DMS114 treated with DMSO at 0.1 percent for 48 hours (cell line): ENCODE data around the gene MR1.

Experiments used
- DNase-seq: peaks from one replicate; lab custom pipeline; 2025; ENCODE audit not compliant: unreplicated experiment; lab: John Stamatoyannopoulos, UW

MR1 gene

DNA sequence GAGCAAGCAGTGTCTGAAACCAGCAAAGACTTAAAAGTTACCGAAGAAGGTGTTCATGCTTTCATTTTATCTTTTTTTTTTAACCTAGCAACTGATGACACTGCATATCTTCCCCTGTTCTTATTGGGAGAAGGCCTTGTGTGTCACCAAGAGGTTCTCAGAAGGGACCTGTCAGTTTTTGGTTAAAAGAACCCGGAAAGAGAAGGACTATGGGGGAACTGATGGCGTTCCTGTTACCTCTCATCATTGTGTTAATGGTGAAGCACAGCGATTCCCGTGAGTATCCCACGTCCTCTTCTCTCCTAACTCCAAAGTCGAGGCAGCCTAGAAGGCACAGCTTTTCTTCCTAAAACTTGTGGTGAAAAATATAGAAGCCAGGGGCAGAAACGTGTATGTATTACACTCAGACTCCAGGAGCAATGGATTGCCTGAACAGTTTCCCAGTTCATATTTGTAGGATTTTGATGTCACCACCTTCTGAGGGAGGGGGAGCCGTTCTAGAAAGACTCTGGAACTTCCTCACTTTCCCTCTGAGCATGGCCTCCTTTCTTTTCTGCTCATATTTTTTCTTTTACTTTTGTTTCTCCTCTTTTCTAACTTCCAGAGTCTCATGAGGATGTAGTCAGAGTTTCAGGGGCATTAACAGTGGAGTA is at the start of gene MR1:
Gene MR1, plus strand, starts transcription at position 185 of the 653 bp plus-strand sequence. Its CDS starts 25 bp downstream, at position 210.
- DNase-seq, result peak; percentile 88

- DNase-seq, result no peak
These were observed 45.5 kb upstream of the MR1 start for GRCh38 chr1:180988253-180988752.

DNA sequence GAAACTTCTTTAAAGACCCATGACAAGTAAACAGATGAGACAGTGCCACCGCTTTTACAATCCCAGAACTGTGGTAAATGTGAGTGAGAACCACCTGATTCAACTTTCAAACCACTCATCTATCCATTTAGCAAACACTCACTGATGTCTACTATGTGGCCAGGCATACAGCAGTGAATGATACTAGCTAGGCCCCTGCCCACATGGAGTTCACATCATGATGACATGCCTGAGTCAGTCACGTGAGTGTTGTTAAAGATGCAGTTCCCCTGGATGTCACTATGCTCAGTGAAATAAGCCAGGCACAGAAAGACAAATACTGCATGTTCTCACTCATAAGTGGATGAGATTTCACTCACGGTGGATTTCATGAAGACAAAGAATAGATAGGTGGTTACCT is 39.5 kb upstream of the MR1 start:
- DNase-seq, result no peak

- no peak for DNase-seq
These were observed 35.8 kb upstream of the MR1 start for GRCh38 chr1:180997843-180998504.

DNA sequence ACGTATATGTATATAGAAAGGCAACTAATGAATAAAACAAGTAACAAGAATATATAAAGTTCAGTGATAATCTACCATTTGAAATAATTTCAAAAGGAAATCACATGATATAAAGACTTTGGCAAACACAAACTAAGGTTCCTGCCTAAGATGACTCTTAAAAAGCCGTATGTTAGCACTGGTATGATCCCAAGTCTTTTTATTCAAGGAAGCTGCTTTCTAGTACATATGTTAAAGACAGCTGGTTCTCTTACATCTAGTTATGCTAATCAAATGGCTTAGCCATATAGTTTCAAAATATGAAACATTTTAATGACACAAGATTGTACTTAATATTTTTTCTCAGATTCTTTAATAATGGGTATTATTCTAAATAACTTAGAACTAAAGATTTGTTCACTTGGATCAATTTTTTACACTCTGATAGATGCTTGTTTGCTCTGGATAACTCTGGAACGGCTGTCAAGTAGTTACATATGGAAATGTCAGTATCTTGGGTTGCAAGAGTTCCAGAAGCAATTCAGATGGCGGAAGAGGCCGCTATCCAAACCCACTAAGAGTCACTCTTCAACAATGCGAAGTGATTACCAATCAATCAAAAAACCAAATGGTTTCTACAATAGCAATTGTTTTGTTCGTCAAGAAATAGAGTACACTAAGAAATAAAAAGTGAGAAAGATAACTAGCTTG is 32.5 kb upstream of the MR1 start:
- DNase-seq, result no peak

- no peak for DNase-seq
These were observed 31.1 kb upstream of the MR1 start for GRCh38 chr1:181002582-181003172.

DNA sequence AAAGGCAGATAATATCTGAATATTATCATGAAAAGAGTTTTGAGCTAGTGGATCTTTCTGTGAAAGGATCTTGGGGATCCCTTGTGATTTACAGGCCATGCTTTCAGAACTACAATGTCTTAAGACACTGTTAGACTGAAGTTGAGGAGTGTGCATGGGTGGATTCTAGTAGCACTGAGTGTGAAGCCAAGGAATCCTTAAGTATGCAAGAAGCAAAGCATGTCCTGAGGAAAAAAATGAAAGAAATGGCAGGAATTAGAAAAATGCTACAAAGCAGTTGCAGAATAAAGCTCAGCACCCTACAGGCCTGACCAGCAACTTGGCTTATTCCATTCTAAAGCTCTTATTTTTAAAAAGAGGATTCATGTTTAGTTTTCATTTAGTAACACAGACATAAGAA is 23.0 kb upstream of the MR1 start:
- DNase-seq, result no peak

DNA sequence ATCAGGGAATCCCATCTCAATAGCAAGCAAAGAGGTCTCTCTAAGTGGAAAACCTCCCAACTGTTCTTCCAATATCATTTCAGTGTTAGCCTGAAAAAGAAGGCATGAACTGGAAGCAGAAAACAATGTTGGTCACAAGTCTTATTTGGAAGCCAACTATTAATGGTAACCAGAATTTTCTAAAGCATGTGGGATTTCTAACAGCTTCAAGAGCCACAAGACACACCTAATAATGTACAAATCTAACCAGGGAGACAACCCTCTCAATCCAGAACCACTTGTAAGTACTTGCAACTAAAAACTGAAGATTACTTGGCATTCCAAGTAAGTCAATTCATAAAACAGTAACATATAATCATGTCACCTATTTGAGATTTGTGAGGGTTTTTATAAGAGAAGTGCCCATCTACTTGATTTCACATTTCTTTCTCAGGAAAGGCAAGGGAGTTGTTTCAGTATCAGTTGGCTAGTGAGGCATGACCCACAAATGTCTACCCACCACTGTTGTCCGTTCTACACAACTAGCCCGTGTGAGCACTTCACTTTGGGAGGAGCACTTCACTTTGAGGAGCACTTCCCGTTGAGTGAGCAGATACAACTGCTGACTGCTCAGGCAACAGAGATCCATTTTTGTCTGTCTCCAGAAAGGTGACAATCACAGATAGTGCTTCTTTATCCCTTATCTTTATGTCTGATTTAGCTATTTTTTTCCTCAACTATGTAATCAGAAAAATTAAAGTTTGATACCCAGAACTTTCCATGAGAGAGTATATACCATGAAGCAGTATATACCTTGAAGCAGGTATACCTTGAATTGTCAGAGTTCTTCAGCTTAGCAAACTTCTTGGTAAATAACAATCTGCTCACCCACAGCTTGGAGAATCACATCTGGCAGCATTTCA is 22.2 kb upstream of the MR1 start:
- no peak for DNase-seq

GRCh38 chr1:181012203-181012745 is 21.5 kb upstream of the MR1 start:
- DNase-seq, result no peak

DNA sequence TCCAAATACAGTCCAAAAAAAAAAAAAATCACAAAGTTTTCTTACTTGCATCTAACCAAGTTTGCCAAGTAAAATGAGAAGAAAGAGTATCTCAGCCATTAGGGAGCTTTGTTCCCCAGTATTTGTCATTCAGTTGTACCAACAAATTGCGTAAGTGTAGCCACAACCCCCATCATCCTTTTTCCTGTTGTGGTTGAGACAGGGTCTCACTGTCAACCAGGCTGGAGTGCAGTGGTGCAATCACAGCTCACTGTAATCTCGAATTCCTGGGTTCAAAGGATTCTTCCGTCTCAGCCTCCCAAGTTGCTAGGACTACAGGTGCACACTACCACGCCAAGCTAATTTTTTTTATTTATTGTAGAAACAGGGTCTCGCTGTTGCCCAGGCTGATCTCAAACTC is 20.6 kb upstream of the MR1 start:
- no peak for DNase-seq

GRCh38 chr1:181014477-181015250 is 19.1 kb upstream of the MR1 start:
- DNase-seq, result no peak

DNA sequence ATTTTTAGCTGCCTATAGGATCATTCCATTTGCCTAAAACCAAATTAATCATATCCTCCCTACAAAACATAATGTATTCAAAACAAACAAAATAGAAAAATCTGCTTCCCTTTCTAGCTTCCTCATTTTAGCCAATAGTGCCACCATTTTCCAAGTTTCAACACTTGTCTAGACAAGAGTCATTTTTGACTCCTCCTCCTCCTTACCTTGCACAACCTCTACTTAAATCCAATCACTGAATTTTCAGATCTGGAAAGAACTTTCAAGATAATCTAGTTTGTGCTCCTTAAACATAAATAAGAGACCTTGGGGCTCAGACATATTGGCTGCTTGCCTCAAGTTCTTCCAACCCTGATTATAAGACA is 18.6 kb upstream of the MR1 start:
- no peak for DNase-seq

DNA sequence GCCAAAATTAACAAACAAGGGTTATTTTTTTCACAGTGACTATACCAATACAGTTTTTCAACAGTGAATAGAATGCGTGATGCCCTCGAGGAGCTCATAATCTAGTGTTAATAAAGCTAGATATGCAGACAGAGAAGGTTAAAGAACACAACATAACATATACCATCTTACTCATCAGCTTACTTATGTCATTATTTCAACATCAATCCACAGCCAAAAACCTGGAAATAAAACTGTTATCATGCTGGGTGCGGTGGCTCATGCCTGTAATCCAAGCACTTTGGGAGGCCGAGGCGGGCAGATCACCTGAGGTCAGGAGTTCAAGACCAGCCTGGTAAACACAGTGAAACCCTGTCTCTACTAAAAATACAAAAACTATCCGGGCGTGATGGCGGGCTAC is 17.2 kb upstream of the MR1 start:
- DNase-seq, result no peak

- DNase-seq, result no peak
These were observed 14.7 kb upstream of the MR1 start for GRCh38 chr1:181018901-181019681.

DNA sequence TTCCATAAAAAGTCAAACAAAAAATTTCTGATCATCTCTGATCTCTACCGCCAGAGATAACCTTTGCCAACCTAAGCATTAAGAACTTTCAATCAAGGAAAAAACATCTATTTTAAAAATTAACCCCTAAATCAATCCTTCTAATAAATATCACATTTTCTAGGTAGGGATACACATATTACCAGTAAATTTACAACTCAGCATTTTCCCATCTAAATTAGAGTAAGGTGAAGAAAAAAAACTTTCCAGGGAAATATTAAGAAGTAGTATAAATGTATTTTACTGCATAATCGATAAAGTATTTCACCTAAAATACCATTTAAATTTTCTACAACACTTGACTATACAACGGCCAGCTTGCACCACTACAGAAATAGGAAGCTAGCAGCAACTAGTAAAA is 12.6 kb upstream of the MR1 start:
- no peak for DNase-seq

DNA sequence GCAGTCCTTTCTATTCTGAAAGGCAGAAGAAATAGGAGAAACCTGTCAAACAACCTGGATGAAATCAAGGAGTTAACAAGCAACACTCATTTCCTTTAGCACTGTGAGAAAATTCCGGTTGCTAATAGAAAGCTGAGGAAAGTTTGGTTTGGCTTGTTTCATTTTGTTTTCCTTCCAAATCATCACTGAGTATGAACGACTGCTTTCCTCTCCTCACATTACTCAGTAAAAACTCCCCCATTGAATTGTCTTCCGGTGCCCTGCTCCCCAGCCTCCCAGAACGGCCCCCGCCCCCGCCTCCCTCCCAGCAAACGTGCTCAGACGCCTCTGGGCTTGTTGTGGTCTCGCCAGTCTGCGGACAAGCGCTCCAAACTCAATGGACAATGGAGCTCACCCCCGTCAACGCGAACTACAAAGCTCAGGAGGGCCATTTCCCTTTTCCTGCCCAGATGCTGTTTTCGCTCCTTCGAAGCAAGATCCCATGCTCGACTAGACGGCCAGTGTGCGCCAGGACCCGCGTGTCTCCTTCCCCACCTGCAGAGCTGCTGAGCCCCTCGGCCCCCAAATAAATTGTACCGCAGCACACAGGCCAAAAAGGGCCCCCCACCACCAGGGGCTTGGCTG is 11.9 kb upstream of the MR1 start:
- peak; percentile 19 for DNase-seq

DNA sequence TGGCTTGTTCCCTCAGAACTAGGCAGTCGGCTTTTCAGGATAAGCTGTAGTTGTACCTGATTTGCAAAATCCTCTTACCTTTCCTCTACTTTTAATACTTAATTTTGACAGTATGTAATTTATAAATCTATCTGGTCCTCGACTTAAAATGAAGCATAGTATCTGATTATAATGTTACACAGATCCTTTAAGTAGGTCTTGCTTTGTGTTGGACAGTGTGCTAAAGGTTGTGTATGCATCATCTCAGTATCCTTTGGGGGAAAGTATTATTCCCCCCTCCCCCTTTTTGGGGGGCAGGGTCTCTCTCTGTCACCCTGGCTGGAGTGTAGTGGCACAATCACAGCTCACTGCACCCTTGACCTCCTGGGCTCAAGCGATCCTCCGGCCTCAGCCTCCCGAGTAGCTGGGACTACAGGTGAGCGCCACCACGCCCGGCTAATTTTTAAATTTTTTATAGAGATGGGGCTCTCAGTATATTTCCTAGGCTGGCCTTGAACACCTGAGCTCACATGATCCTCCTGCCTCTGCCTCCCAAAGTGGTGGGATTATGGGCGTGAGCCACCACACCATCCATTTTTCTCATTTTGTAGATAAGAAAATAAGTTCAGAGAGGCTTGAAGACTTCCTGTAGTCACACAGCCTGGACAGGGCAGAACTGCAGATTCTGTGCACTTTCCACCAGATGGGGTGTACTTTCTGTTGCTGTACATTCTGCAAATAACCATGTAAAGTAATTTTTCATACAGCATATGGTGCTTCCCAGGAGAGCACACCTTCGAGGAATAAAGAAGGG is 10.3 kb upstream of the MR1 start:
- DNase-seq, result no peak

DNA sequence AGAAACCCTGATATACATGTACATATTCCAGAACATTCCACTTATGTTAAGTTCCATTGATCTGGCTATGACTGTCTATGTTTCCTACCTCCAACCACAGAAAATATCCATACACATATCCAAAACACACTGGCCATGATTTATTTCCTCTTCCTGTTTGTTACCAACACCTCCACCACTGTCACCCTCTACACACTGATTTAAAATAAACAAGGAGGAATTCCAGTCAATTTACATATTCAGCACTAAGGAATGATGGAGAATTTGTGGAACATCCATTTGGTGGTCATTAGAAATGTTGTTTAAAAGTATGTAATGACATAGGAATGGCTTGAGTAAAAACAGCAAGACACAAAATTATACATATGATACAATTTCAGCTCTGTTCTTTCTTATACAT is 5.6 kb upstream of the MR1 start:
- no peak for DNase-seq
